Neural cell (in vitro differentiated cells): ENCODE measurements around the gene MAD2L1. TPM values are rescaled to one million over a fixed set of nuclear protein-coding genes. Genes with fewer than 3 reads are reported as not detected.

ENCODE experiments used
- H2AFZ ChIP-seq: fragments of 200-600, 300-800 bp; sonication (generic), shearing (Covaris generic); 2 replicates; pipeline ENCODE4 v1.6.0; 2014; ENCODE audit warnings: low read depth, mild to moderate bottlenecking, antibody characterized with exemption, low read length, moderate library complexity
- H3F3A ChIP-seq: fragments of 200-600 bp; shearing (Covaris generic); 2 replicates; pipeline ENCODE4 v1.6.1; 2016; ENCODE audit warnings: mild to moderate bottlenecking, moderate library complexity, mixed read lengths, antibody characterized with exemption, low read length; ENCODE audit not compliant: insufficient read depth, poor library complexity, severe bottlenecking
- H3K27ac ChIP-seq: fragments of 200-600, 300-800 bp; sonication (generic), shearing (Covaris generic); 2 replicates; pipeline ENCODE4 v1.5.1; 2014; ENCODE audit warnings: mild to moderate bottlenecking, low read length, moderate library complexity
- H3K27me3 ChIP-seq: fragments of 300-800, 200-600 bp; sonication (generic), shearing (Covaris generic); 2 replicates; pipeline ENCODE4 v1.6.0; 2014; ENCODE audit warnings: mild to moderate bottlenecking, low read depth, low read length, moderate library complexity; ENCODE audit not compliant: insufficient read depth
- H3K36me3 ChIP-seq: fragments of 300-800, 200-600 bp; sonication (generic), shearing (Covaris generic); 2 replicates; pipeline ENCODE4 v1.5.1; 2014; ENCODE audit warnings: mild to moderate bottlenecking, antibody characterized with exemption, low read length, moderate library complexity; ENCODE audit not compliant: insufficient read depth
- H3K4me2 ChIP-seq: fragments of 300-800, 200-600 bp; sonication (generic), shearing (Covaris generic); 2 replicates; pipeline ENCODE4 v1.6.0; 2014; ENCODE audit warnings: mild to moderate bottlenecking, low read length
- H3K4me3 ChIP-seq: fragments of 300-800, 200-600 bp; sonication (generic), shearing (Covaris generic); 2 replicates; pipeline ENCODE4 v1.5.1; 2014; ENCODE audit warnings: mild to moderate bottlenecking, low read length, moderate library complexity
- H3K79me2 ChIP-seq: fragments of 200-600 bp; shearing (Covaris generic); replicated peaks from 2 replicates; pipeline ENCODE4 v1.6.0; 2014; ENCODE audit warnings: mild to moderate bottlenecking, low read length, moderate library complexity; ENCODE audit not compliant: insufficient read depth
- H3K9ac ChIP-seq: fragments of 300-800, 200-600 bp; sonication (generic), shearing (Covaris generic); 2 replicates; pipeline ENCODE4 v1.6.1; 2016; ENCODE audit warnings: mild to moderate bottlenecking, low read length, mixed read lengths
- H3K9me2 ChIP-seq: fragments of 200-600 bp; shearing (Covaris generic); 2 replicates; pipeline ENCODE4 v1.6.1; 2016; ENCODE audit warnings: mild to moderate bottlenecking, low read length, mixed read lengths; ENCODE audit not compliant: insufficient read depth
- H3K9me3 ChIP-seq: fragments of 200-600, 300-800 bp; sonication (generic), shearing (Covaris generic); 2 replicates; pipeline ENCODE4 v1.6.1; 2016; ENCODE audit warnings: mild to moderate bottlenecking, mixed run types, low read length, moderate library complexity, mixed read lengths
- H4K20me1 ChIP-seq: fragments of 200-600 bp; shearing (Covaris generic); 2 replicates; pipeline ENCODE4 v1.6.1; 2016; ENCODE audit warnings: mild to moderate bottlenecking, mixed run types; ENCODE audit not compliant: insufficient read depth
- EP300 ChIP-seq: fragments of 450-650 bp; conservative IDR thresholded peaks from 2 replicates; pipeline ENCODE4 v1.6.1; 2014; ENCODE audit warnings: antibody characterized with exemption, mild to moderate bottlenecking, moderate library complexity; ENCODE audit not compliant: poor library complexity, severe bottlenecking
- EZH2 ChIP-seq: fragments of 200-600, 300-800 bp; shearing (Covaris generic), sonication (generic); IDR thresholded peaks from 2 replicates; pipeline ENCODE4 v1.6.1; 2014; ENCODE audit warnings: antibody characterized with exemption, low read length, borderline replicate concordance, mild to moderate bottlenecking; ENCODE audit not compliant: insufficient read depth, poor library complexity, severe bottlenecking
- MXI1 ChIP-seq: fragments of 450-650 bp; conservative IDR thresholded peaks from 2 replicates; pipeline ENCODE4 v1.6.1; 2014; ENCODE audit warnings: antibody characterized with exemption, mild to moderate bottlenecking; ENCODE audit not compliant: poor library complexity, severe bottlenecking
- POLR2AphosphoS5 ChIP-seq: IDR thresholded peaks from 2 replicates; pipeline ENCODE4 v1.6.1; 2012
- RAD21 ChIP-seq: fragments of 450-650 bp; conservative IDR thresholded peaks from 2 replicates; pipeline ENCODE4 v1.6.1; 2014; ENCODE audit warnings: antibody characterized with exemption, mild to moderate bottlenecking, moderate library complexity
- REST ChIP-seq: IDR thresholded peaks from 2 replicates; pipeline ENCODE4 v1.6.1; 2012; ENCODE audit warnings: borderline replicate concordance
- SMC3 ChIP-seq: fragments of 450-650 bp; conservative IDR thresholded peaks from 2 replicates; pipeline ENCODE4 v1.6.1; 2014; ENCODE audit warnings: antibody characterized with exemption, mild to moderate bottlenecking, moderate library complexity; ENCODE audit not compliant: poor library complexity
- TAF1 ChIP-seq: IDR thresholded peaks from 2 replicates; pipeline ENCODE4 v1.6.1; 2012; ENCODE audit warnings: low read depth
- polyA plus RNA-seq: library from polyadenylated mRNA; depleted of rRNA; stranded (reverse); fragments of >200 nt; gene quantifications from 2 replicates; pipeline ENCODE4 v1.2.3, GENCODE V29; 2014
- TF ChIP-seq, protein P1 (sequence below): fragments of 450-650 bp; IDR thresholded peaks from 2 replicates; pipeline ENCODE4 v1.5.1; 2014; ENCODE audit warnings: antibody characterized with exemption, mild to moderate bottlenecking, moderate library complexity; ENCODE audit not compliant: poor library complexity, severe bottlenecking

Gene MAD2L1
- polyA plus RNA-seq, 1 donor from 2014 or later: 7.3 TPM

DNA sequence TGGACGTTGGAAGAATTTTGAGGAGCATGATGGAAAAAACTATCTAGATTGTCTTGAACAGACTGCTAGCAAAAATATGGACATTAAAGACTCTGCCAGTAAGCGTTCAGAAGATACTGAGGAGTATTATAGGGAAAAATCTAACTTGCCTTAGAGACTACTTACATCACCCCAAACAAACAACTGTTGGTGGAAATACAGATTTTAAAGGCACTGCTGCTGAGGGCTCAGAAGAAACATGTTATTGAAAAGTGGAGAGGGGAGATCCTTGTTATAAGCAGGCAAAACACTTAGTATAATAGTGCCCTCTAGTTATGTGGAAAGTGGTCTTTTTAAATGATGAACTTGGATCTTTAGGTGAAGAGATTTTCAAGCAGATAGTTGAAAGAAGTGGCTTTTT is 29.2 kb downstream of the MAD2L1 start:
- Histone ChIP-seq H3K4me3 (no peak overlapping the region), H3K9me2 (no peaks in the 10 kb centered on the region), H3F3A (no peaks in the 10 kb centered on the region), H3K36me3 (no peaks in the 10 kb centered on the region), H3K79me2 (no peaks in the 10 kb centered on the region), H3K27ac (no peak overlapping the region), H3K4me2 (no peak overlapping the region), H4K20me1 (no peaks in the 10 kb centered on the region), H3K27me3 (no peaks in the 10 kb centered on the region), H3K9ac (no peak overlapping the region), H3K9me3 (no peaks in the 10 kb centered on the region), H2AFZ (no peak overlapping the region)
- TF ChIP-seq EP300: no peak
- TF ChIP-seq TAF1: no peak

- H3K79me2 ChIP-seq: no peaks in the 10 kb centered on the region
- H3K4me2 ChIP-seq: no peak overlapping the region
- no peaks in the 10 kb centered on the region for H3K36me3 ChIP-seq
- no peaks in the 10 kb centered on the region for H3K9me2 ChIP-seq
- no peak overlapping the region for H3K27ac ChIP-seq
- no peak overlapping the region for H3K4me3 ChIP-seq
- no peak overlapping the region for H2AFZ ChIP-seq
- H3K9ac ChIP-seq: no peak overlapping the region
- TF ChIP-seq EP300: no peak
- TF ChIP-seq RAD21: no peak
- no peak for TF ChIP-seq MXI1
- TF ChIP-seq SMC3: no peak
- no peak for TF ChIP-seq POLR2AphosphoS5
- TF ChIP-seq EZH2: no peak
- no peak for TF ChIP-seq REST
- TF ChIP-seq, protein P1, sequence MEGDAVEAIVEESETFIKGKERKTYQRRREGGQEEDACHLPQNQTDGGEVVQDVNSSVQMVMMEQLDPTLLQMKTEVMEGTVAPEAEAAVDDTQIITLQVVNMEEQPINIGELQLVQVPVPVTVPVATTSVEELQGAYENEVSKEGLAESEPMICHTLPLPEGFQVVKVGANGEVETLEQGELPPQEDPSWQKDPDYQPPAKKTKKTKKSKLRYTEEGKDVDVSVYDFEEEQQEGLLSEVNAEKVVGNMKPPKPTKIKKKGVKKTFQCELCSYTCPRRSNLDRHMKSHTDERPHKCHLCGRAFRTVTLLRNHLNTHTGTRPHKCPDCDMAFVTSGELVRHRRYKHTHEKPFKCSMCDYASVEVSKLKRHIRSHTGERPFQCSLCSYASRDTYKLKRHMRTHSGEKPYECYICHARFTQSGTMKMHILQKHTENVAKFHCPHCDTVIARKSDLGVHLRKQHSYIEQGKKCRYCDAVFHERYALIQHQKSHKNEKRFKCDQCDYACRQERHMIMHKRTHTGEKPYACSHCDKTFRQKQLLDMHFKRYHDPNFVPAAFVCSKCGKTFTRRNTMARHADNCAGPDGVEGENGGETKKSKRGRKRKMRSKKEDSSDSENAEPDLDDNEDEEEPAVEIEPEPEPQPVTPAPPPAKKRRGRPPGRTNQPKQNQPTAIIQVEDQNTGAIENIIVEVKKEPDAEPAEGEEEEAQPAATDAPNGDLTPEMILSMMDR: no peak
- TF ChIP-seq TAF1: no peak
- no peaks in the 10 kb centered on the region for H4K20me1 ChIP-seq
- H3F3A ChIP-seq: no peaks in the 10 kb centered on the region
- no peaks in the 10 kb centered on the region for H3K27me3 ChIP-seq
- no peaks in the 10 kb centered on the region for H3K9me3 ChIP-seq
Measured at GRCh38 chr4:120034913-120035312, 31.7 kb downstream of the MAD2L1 start.

DNA sequence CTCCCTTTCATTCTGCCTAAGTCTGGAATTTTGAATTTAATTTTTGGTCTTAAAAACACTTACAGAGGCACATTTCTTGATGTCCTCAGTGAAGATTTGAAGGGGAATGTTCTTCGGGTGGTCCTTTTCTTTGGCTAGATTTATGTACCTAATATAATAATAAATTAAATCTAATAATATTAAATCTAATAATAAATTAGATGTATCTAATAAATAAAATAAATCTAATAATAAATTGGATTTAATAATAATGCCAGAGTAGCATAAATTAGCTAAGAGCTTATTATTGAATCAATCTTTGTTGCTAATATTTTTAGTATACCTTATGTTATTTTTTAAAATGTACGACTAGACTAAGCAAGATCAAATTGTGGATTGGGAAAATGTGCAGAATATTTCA is 39.8 kb downstream of the MAD2L1 start:
- H3K4me3 ChIP-seq: no peak overlapping the region

More for the DNA sequence above, 39.8 kb downstream of the MAD2L1 start:
- Histone ChIP-seq H3F3A (no peaks in the 10 kb centered on the region), H3K9ac (no peak overlapping the region), H3K4me2 (no peak overlapping the region), H2AFZ (no peak overlapping the region), H3K9me2 (no peaks in the 10 kb centered on the region), H3K36me3 (no peaks in the 10 kb centered on the region), H3K27me3 (no peaks in the 10 kb centered on the region), H4K20me1 (no peaks in the 10 kb centered on the region), H3K9me3 (no peaks in the 10 kb centered on the region), H3K79me2 (no peaks in the 10 kb centered on the region), H3K27ac (no peak overlapping the region)
- TF ChIP-seq, protein P1: no peak
- TF ChIP-seq EP300 (no peak), SMC3 (no peak), TAF1 (no peak), POLR2AphosphoS5 (no peak), REST (no peak), MXI1 (no peak), RAD21 (no peak), EZH2 (no peak)
